Type B pancreatic cell (in vitro differentiated cells): ENCODE measurements around the gene GRIK4. TPM values are rescaled to one million over a fixed set of nuclear protein-coding genes. Genes with fewer than 3 reads are reported as not detected.

ENCODE experiments used
- DNase-seq: peaks from one replicate; pipeline ENCODE4 v3.0.0; 2021; ENCODE audit warnings: mixed read lengths; ENCODE audit not compliant: unreplicated experiment; ENCODE audit errors: extremely low spot score
- H3K27ac Mint-ChIP-seq: 2 replicates; pipeline ENCODE4 v1.8.0; 2021; ENCODE audit warnings: mild to moderate bottlenecking, mixed read lengths
- H3K27me3 Mint-ChIP-seq: 2 replicates; pipeline ENCODE4 v1.8.0; 2021; ENCODE audit warnings: mixed read lengths
- H3K36me3 Mint-ChIP-seq: 2 replicates; pipeline ENCODE4 v1.8.0; 2021; ENCODE audit warnings: mixed read lengths
- H3K4me1 Mint-ChIP-seq: one replicate; pipeline ENCODE4 v1.8.0; 2021; ENCODE audit warnings: mixed read lengths; ENCODE audit not compliant: unreplicated experiment
- H3K4me3 Mint-ChIP-seq: 2 replicates; pipeline ENCODE4 v1.8.0; 2021; ENCODE audit warnings: mild to moderate bottlenecking, mixed read lengths
- H3K9me3 Mint-ChIP-seq: 2 replicates; pipeline ENCODE4 v1.8.0; 2021; ENCODE audit warnings: mixed read lengths
- total RNA-seq: library from RNA; stranded (reverse); gene quantifications from 2 replicates; pipeline ENCODE4 v1.2.1, GENCODE V29; 2021; ENCODE audit warnings: low replicate concordance
- TF ChIP-seq, protein P1 (sequence below): fragments of 200-600 bp; sonication (generic); conservative IDR thresholded peaks from 2 replicates; pipeline ENCODE4 v1.5.0; 2021; ENCODE audit warnings: antibody characterized with exemption, mild to moderate bottlenecking

Gene GRIK4
- total RNA-seq, 1 donor from 2014 or later: 0.72 TPM

DNA sequence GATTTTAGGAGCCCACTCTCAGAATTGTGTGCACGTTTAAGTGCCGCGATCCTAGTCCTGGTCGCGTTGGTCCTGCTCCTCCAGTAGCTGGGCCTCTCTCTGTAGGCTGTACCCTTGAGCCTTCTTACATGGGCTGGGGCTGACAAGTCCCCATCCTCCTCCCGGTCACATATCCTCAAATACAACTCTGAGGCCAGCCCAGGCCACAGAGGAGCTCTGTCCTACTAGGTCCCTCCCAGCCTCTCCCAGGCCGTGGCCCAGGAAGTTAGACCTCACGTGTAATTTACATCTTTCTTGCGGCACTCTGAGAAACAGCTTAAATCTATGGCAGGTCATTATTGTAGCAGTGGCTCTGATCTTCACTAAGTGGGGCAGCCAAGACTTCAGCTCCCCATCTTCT, 305.2 kb downstream of the GRIK4 start:
- Mint-ChIP-seq H3K36me3 (no peaks in the 10 kb centered on the region), H3K27me3 (peaks cover 49% of the 10 kb centered on the region), H3K27ac (no peak overlapping the region), H3K4me1 (peaks cover 9% of the 10 kb centered on the region), H3K4me3 (no peak overlapping the region), H3K9me3 (no peaks in the 10 kb centered on the region)
- TF ChIP-seq, protein P1, sequence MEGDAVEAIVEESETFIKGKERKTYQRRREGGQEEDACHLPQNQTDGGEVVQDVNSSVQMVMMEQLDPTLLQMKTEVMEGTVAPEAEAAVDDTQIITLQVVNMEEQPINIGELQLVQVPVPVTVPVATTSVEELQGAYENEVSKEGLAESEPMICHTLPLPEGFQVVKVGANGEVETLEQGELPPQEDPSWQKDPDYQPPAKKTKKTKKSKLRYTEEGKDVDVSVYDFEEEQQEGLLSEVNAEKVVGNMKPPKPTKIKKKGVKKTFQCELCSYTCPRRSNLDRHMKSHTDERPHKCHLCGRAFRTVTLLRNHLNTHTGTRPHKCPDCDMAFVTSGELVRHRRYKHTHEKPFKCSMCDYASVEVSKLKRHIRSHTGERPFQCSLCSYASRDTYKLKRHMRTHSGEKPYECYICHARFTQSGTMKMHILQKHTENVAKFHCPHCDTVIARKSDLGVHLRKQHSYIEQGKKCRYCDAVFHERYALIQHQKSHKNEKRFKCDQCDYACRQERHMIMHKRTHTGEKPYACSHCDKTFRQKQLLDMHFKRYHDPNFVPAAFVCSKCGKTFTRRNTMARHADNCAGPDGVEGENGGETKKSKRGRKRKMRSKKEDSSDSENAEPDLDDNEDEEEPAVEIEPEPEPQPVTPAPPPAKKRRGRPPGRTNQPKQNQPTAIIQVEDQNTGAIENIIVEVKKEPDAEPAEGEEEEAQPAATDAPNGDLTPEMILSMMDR: no peak
- DNase-seq: no peak

DNA sequence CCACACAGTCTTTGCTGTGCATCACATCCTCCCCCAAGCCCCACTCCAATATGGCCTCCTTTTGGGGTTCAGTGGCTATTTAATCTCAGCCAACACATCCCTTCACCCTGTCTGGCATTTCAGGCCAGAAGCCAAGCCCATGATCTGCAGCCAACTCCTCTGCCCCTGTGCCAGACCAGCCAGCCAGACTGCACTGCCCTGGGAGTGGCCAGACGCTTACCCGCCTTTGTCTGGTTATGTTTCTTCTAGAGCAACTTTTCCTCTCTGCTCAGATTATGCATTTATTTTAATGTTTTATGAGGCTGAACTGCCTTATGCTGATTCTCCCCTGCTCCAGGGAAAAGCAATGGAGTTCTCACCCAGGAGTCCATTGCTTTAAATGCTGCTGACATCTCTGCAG, 305.6 kb downstream of the GRIK4 start:
- Mint-ChIP-seq H3K27me3 (peaks cover 49% of the 10 kb centered on the region), H3K27ac (no peak overlapping the region), H3K9me3 (no peaks in the 10 kb centered on the region), H3K36me3 (no peaks in the 10 kb centered on the region), H3K4me3 (no peak overlapping the region), H3K4me1 (peaks cover 9% of the 10 kb centered on the region)
- TF ChIP-seq, protein P1: no peak
- no peak for DNase-seq

DNA sequence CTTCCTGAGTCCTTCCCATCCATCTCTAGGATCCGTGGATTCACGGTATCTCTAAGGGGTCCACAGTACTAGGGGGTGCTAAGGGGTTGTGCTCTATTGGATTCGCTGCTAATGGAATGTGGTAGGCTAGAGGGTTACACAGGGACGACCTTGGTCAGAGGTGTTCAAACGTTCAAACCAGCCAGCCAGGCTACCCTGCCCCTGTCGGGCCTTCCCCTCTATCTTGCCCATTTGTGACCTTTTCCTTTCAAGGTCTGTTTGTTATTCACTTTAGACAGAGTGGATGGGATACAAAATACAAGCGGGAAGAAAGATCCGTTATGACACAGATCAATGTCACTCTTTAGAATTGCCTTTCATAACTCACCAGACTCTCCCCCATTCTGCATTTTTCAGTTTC, 306.5 kb downstream of the GRIK4 start:
- Mint-ChIP-seq H3K9me3 (no peaks in the 10 kb centered on the region), H3K36me3 (no peaks in the 10 kb centered on the region), H3K27me3 (peaks cover 49% of the 10 kb centered on the region), H3K27ac (no peak overlapping the region), H3K4me1 (peaks cover 9% of the 10 kb centered on the region), H3K4me3 (no peak overlapping the region)
- TF ChIP-seq, protein P1: no peak
- no peak for DNase-seq

DNA sequence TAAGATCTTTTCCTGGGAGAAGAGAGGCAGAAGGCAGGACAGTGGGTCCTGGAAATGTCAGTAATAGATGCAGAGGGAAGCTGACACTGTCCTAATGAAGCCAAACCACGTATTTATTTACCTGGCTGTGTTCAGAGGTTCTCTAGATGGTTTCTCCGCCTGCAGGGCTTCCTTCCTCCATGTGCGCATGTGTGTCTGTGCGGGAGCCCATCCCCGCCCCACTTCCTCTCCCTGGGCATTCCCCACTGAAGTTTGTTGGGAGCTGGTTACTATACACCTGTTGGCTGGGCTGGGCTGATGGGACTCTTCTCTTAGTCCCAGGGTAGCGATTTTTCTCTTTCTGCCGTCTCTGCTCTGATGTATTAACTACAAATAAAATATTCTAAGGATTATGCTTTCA, 307.5 kb downstream of the GRIK4 start:
- TF ChIP-seq, protein P1: no peak
- peaks cover 47% of the 10 kb centered on the region for H3K27me3 Mint-ChIP-seq
- no peak overlapping the region for H3K27ac Mint-ChIP-seq
- H3K4me3 Mint-ChIP-seq: no peak overlapping the region
- DNase-seq: no peak
- H3K36me3 Mint-ChIP-seq: no peaks in the 10 kb centered on the region
- peaks cover 9% of the 10 kb centered on the region for H3K4me1 Mint-ChIP-seq
- H3K9me3 Mint-ChIP-seq: no peaks in the 10 kb centered on the region

DNA sequence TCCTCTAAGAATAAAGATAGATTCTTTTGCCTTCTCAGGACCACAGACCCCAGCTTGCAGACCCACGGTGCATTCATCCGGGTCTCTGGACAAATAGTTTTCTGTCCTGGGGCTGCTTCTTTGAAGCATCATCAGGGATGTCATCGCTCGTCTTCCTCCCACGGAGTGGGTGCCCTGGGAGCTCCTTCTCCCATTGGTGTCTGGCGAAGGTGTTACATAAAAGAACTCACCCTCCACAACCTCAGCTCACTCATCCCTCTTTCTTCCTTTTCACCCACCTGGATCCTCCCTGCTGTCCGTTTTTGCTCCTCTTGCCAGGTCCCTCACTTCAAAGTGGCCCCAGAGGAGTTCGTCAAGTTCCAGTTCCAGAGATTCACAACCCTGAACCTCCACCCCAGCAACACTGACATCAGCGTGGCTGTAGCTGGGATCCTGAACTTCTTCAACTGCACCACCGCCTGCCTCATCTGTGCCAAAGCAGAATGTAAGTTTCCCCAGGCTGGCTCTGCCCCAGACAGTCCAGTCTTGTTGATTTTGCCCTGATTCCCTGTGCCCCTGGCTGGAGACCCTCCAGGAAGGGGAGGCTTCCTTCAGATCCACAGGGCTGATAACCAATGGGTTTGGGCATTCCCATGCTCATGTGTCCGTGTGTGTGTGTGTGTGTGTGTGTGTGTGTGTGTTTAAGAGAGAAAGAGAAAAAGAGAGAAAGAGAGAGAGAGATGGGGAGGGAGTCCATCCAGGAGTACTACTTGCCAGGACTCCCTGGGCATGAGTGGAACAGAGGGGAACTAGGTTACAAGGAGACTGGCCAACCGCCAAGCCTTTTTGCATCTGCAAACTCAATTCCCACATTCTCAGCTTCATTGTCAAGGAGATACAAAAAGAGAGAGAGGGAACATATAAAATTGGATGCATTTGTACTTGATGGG, 308.2 kb downstream of the GRIK4 start:
- TF ChIP-seq, protein P1: no peak
- H3K4me3 Mint-ChIP-seq: no peak overlapping the region
- H3K9me3 Mint-ChIP-seq: no peaks in the 10 kb centered on the region
- H3K4me1 Mint-ChIP-seq: peaks cover 9% of the 10 kb centered on the region
- peaks cover 46% of the 10 kb centered on the region for H3K27me3 Mint-ChIP-seq
- DNase-seq: no peak
- no peaks in the 10 kb centered on the region for H3K36me3 Mint-ChIP-seq
- no peak overlapping the region for H3K27ac Mint-ChIP-seq
